OCI-LY7 (cell line): ENCODE data around the gene CD3E. TPM values are rescaled to one million over a fixed set of nuclear protein-coding genes. Genes with fewer than 3 reads are reported as not detected.
"Not testable (repeated sequence)": the region's sequence is repeated elsewhere in the genome, so short reads cannot be mapped to it uniquely, and the experiment has no call there.

Experiments
- BruUV-seq: library from RNA; stranded (reverse); fragments of 400-500 nt; replicated peaks from 2 replicates; lab custom pipeline; 2021; lab: Mats Ljungman, UMichigan
- CTCF ChIA-PET: fragments of 300-600 bp; sonication (Branson Sonifier 250); formaldehyde crosslinking; loops from one replicate; lab custom pipeline; 2022; ENCODE audit warnings: antibody characterized with exemption; ENCODE audit not compliant: unreplicated experiment; lab: Charles Lee
- POLR2A ChIA-PET: fragments of 300-600 bp; sonication (Branson Sonifier 250); formaldehyde crosslinking; loops from one replicate; lab custom pipeline; 2022; ENCODE audit warnings: antibody characterized with exemption; lab: Charles Lee
- DNase-seq: peaks from one replicate; pipeline ENCODE4 v3.0.0-alpha.2; 2015; ENCODE audit warnings: low spot score
- H2AFZ ChIP-seq: fragments of 200-600 bp; sonication (generic), shearing (Covaris generic); 2 replicates; pipeline ENCODE4 v1.6.1; 2014; ENCODE audit warnings: mild to moderate bottlenecking, antibody characterized with exemption, low read length, moderate library complexity
- H3K27ac ChIP-seq: fragments of 200-600 bp; sonication (generic); 2 replicates; pipeline ENCODE4 v1.5.1; 2014; ENCODE audit warnings: mixed run types, low read depth, mild to moderate bottlenecking, moderate library complexity, low read length, inconsistent platforms; ENCODE audit not compliant: poor library complexity, severe bottlenecking
- H3K36me3 ChIP-seq: fragments of 200-600 bp; sonication (generic); 2 replicates; pipeline ENCODE4 v1.6.1; 2014; ENCODE audit warnings: mild to moderate bottlenecking, antibody characterized with exemption, low read length, moderate library complexity, mixed read lengths; ENCODE audit not compliant: insufficient read depth
- H3K4me1 ChIP-seq: fragments of 200-600 bp; sonication (generic); 2 replicates; pipeline ENCODE4 v1.5.1; 2014; ENCODE audit warnings: mild to moderate bottlenecking, low read length; ENCODE audit not compliant: insufficient read depth, poor library complexity, severe bottlenecking
- H3K4me2 ChIP-seq: fragments of 200-600 bp; sonication (generic); 2 replicates; pipeline ENCODE4 v1.6.1; 2014; ENCODE audit warnings: mild to moderate bottlenecking, low read length
- H3K4me3 ChIP-seq: fragments of 200-600 bp; sonication (generic); 2 replicates; pipeline ENCODE4 v1.5.1; 2014; ENCODE audit warnings: mild to moderate bottlenecking, low read depth, low read length; ENCODE audit not compliant: poor library complexity, severe bottlenecking
- H3K79me2 ChIP-seq: fragments of 200-600 bp; sonication (generic); 2 replicates; pipeline ENCODE4 v1.6.1; 2016; ENCODE audit warnings: low read depth, mild to moderate bottlenecking, low read length, moderate library complexity, mixed read lengths; ENCODE audit not compliant: insufficient read depth
- H3K9me2 ChIP-seq: fragments of 200-600 bp; sonication (generic); 2 replicates; pipeline ENCODE4 v1.6.1; 2016; ENCODE audit warnings: mild to moderate bottlenecking, low read length, mixed read lengths; ENCODE audit not compliant: insufficient read depth
- H3K9me3 ChIP-seq: fragments of 200-600 bp; sonication (generic); 2 replicates; pipeline ENCODE4 v1.6.1; 2014; ENCODE audit warnings: mild to moderate bottlenecking, mixed run types, low read length, mixed read lengths
- H4K20me1 ChIP-seq: fragments of 200-600 bp; sonication (generic); 2 replicates; pipeline ENCODE4 v1.6.1; 2014; ENCODE audit warnings: mild to moderate bottlenecking, antibody characterized with exemption, low read length, moderate library complexity, mixed read lengths; ENCODE audit not compliant: insufficient read depth
- EZH2phosphoT487 ChIP-seq: fragments of 200-600 bp; sonication (generic); IDR thresholded peaks from 2 replicates; pipeline ENCODE4 v1.6.1; 2018; ENCODE audit warnings: low read depth, borderline replicate concordance, mild to moderate bottlenecking, mixed run types, antibody characterized with exemption, low read length, moderate library complexity, mixed read lengths
- intact Hi-C: fragments of 100-400 bp; cut with micrococcal nuclease; formaldehyde crosslinking; loops from one replicate; pipeline ENCODE4 v1.10.0; 2022; ENCODE audit not compliant: unreplicated experiment
- total RNA-seq, 2 experiments: library from RNA; depleted of rRNA in 1 of 2; stranded (reverse); fragments of >200 nt in 1 of 2; shearing (Covaris generic) in 1 of 2; gene quantifications; 2 replicates each; pipeline ENCODE4 v1.2.3, GENCODE V29; 2014 to 2022
- TF ChIP-seq, protein P1 (sequence below): fragments of 200-600 bp; sonication (generic); conservative IDR thresholded peaks from 2 replicates; pipeline ENCODE4 v1.5.1; 2014; ENCODE audit warnings: mild to moderate bottlenecking, antibody characterized with exemption, low read length, moderate library complexity, mixed read lengths

The CD3E gene
- total RNA-seq, 2 experiments from 2014 or later, result 1.7 TPM; not detected in 1

DNA sequence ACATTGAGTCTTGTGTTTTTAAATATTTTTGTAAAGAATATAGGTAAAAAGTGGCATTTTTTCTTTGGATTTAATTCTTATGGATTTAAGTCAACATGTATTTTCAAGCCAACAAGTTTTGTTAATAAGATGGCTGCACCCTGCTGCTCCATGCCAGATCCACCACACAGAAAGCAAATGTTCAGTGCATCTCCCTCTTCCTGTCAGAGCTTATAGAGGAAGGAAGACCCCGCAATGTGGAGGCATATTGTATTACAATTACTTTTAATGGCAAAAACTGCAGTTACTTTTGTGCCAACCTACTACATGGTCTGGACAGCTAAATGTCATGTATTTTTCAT, 333 bp upstream of the CD3E start:
- ChIA-PET POLR2A (interaction anchor here (0.9 to 1.8 kb wide), 4 partner anchors 11 to 439 kb away, joined by 3 to 4 read pairs (median 4); partner anchors contain the start of gene MPZL3), CTCF (no interaction called here)
- Histone ChIP-seq H3K4me1 (peaks cover 13% of the 10 kb centered on the region), H3K27ac (no peak overlapping the region), H3K79me2 (no peaks in the 10 kb centered on the region), H3K36me3 (no peaks in the 10 kb centered on the region), H3K9me3 (no peaks in the 10 kb centered on the region), H3K4me3 (no peak overlapping the region), H3K9me2 (no peaks in the 10 kb centered on the region), H4K20me1 (no peaks in the 10 kb centered on the region), H2AFZ (peak overlapping the region; percentile 89), H3K4me2 (peak overlapping the region; percentile 39)
- no peak for DNase-seq
- TF ChIP-seq, protein P1, sequence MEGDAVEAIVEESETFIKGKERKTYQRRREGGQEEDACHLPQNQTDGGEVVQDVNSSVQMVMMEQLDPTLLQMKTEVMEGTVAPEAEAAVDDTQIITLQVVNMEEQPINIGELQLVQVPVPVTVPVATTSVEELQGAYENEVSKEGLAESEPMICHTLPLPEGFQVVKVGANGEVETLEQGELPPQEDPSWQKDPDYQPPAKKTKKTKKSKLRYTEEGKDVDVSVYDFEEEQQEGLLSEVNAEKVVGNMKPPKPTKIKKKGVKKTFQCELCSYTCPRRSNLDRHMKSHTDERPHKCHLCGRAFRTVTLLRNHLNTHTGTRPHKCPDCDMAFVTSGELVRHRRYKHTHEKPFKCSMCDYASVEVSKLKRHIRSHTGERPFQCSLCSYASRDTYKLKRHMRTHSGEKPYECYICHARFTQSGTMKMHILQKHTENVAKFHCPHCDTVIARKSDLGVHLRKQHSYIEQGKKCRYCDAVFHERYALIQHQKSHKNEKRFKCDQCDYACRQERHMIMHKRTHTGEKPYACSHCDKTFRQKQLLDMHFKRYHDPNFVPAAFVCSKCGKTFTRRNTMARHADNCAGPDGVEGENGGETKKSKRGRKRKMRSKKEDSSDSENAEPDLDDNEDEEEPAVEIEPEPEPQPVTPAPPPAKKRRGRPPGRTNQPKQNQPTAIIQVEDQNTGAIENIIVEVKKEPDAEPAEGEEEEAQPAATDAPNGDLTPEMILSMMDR, result no peak
- intact Hi-C loops, result no loop called here
- BruUV-seq, result no TSS peak

DNA sequence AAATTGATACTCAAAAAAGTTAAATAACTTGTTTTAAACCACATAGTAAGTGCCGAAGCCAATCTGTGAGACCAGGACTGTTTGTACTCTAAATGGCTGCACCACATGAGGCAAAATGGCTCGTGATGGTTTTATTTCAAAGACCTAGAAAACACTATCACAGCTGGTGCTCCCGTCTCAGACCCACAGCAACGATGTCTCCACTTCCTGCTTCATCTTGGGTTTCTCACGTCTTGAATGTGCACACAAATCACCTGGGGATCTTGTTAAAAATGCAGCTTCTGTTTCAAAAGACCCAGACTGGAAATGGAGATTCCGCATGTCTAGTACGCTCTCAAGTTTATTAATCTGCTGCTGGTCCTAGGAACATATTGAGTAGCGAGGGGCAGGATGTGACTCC, 1.2 kb downstream of the CD3E start:
- H4K20me1 ChIP-seq, result no peaks in the 10 kb centered on the region
- DNase-seq, result no peak
- ChIA-PET POLR2A (interaction anchor here (0.9 to 1.3 kb wide), 3 partner anchors 10 to 72 kb away, joined by 3 to 4 read pairs (median 4); no protein-coding TSS in a partner anchor), CTCF (no interaction called here)
- H3K36me3 ChIP-seq, result no peaks in the 10 kb centered on the region
- H3K4me2 ChIP-seq, result no peak overlapping the region
- H3K27ac ChIP-seq, result no peak overlapping the region
- TF ChIP-seq EZH2phosphoT487, result no peak
- TF ChIP-seq, protein P1, result no peak
- no peaks in the 10 kb centered on the region for H3K9me3 ChIP-seq
- no peaks in the 10 kb centered on the region for H3K9me2 ChIP-seq
- no peak overlapping the region for H3K4me3 ChIP-seq
- BruUV-seq, result no TSS peak
- no peaks in the 10 kb centered on the region for H3K79me2 ChIP-seq
- H3K4me1 ChIP-seq, result peaks cover 15% of the 10 kb centered on the region
- intact Hi-C loops, result no loop called here
- H2AFZ ChIP-seq, result peak overlapping the region; percentile 52

DNA sequence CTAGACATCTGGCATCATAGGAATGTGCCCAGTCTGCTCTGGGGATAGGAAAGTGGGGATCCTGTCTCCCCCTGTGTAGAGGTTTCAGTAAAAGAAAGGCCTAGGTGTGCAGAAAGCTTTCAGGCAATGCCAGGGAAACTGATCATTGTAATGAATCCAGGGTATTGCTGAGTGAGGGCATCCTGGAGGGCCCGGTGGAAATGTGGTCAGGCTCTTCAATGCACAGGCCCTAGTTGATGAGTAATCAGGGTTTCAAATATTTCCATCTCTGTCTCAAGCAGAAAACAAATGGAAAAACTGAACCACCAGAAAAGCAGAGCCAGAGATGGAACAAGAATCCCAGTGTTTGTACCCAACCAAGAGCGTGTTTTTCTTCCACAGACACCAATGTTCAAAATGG, 2.0 kb downstream of the CD3E start:
- Histone ChIP-seq H3K4me3 (no peak overlapping the region), H3K36me3 (no peaks in the 10 kb centered on the region), H3K9me2 (no peaks in the 10 kb centered on the region), H4K20me1 (no peaks in the 10 kb centered on the region), H3K4me1 (peaks cover 23% of the 10 kb centered on the region), H2AFZ (0 out of 2 replicates have a peak overlapping the region, but pooled peaks have one; percentile 14), H3K4me2 (no peak overlapping the region), H3K27ac (no peak overlapping the region), H3K79me2 (no peaks in the 10 kb centered on the region), H3K9me3 (no peaks in the 10 kb centered on the region)
- no peak for TF ChIP-seq EZH2phosphoT487
- TF ChIP-seq, protein P1, result no peak
- no peak for DNase-seq
- no TSS peak for BruUV-seq
- ChIA-PET CTCF (no interaction called here), POLR2A (no interaction called here)
- intact Hi-C loops, result no loop called here

DNA sequence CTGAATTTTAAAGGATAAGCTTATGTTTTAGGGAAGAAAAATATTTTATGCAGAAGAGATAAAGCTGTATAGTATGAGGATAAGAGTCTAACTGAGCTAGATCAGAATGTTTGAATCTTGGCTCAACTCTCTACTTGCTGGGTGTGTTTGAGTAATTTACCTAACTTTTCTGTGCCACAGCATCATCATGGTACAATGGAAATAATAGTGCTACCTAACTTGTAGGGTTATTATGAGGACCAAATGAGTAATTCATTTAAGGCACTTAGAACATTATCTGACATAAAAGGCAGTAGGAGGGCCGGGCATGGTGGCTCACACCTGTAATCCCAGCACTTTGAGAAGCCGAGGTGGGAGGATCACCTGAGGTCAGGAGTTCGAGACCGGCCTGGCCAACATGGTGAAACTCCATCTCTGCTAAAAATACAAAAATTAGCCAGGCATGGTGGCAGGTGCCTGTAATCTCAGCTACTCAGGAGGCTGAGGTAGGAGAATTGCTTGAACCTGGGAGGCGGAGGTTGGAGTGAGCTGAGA, 4.5 kb downstream of the CD3E start:
- DNase-seq, H3K27ac ChIP-seq, H4K20me1 ChIP-seq, H3K36me3 ChIP-seq, H3K79me2 ChIP-seq, H3K4me3 ChIP-seq, H3K9me2 ChIP-seq, H3K9me3 ChIP-seq, intact Hi-C loops, H3K4me2 ChIP-seq, H2AFZ ChIP-seq, BruUV-seq: not testable (repeated sequence)
- POLR2A ChIA-PET, result interaction anchor here (0.7 to 1.2 kb wide), 4 partner anchors 9 to 110 kb away, joined by 3 to 5 read pairs (median 4); no protein-coding TSS in a partner anchor
- CTCF ChIA-PET, result interaction anchor here (1.1 kb wide), 1 partner anchor 13 kb away, joined by 5 read pairs; no protein-coding TSS in a partner anchor
- H3K4me1 ChIP-seq, result peaks cover 46% of the 10 kb centered on the region
